ENCODE data around the gene SIX4. TPM values are rescaled to one million over a fixed set of nuclear protein-coding genes. Genes with fewer than 3 reads are reported as not detected.

SIX4 gene
- total and polyA plus RNA-seq, 10 of the 15 experiments (the other 5 are each of a cell fraction or from before 2014, with no cell fraction given) = 0.04 to 0.26 (median 0.06) TPM; not detected in 5

DNA sequence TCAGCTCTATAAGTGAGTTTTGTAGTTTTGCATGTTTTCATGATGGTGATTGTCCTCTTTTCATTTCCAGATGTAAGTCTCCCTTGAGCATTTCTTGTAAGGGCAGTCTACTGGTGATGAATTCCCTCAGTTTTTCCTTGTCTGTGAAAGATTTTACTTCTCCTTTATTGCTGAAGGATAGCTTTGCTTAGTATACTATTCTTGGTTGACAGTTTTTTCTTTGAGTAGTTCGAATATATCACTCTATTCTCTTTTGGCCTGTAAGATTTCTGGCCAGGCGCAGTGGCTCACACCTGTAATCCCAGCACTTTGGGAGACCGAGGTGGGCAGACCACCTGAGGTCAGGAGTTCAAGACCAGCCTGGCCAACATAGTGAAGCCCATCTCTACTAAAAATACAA, 23.6 kb downstream of the SIX4 start:
- ChIA-PET POLR2A (no interaction called here), CTCF (no interaction called here), RAD21 (ENCODE audit: unreplicated experiment) (no interaction called here), SMC1A (ENCODE audit: uncharacterized antibody, unreplicated experiment) (interaction anchor here (0.6 kb wide), 1 partner anchor 1280 kb away, joined by 4 read pairs; no protein-coding TSS in a partner anchor)
- H3K27ac ChIP-seq (ENCODE audit: control insufficient read depth, insufficient read depth) = no peak overlapping the region
- H3K36me3 ChIP-seq (ENCODE audit: control insufficient read depth in 2 of 2, insufficient read depth in 2 of 2, low read length in 1 of 2) = no peaks in the 10 kb centered on the region
- H4K20me1 ChIP-seq (ENCODE audit: control insufficient read depth, insufficient read depth) = no peaks in the 10 kb centered on the region
- no peak overlapping the region for H3K9ac ChIP-seq (ENCODE audit: control insufficient read depth, insufficient read depth, low read length)
- no peaks in the 10 kb centered on the region; the same call in 2 of the 3 replicates for H3K9me3 ChIP-seq (replicated peaks; ENCODE audit: control insufficient read depth, insufficient read depth, low read length)
- no peak overlapping the region for H3K4me3 ChIP-seq
- no peaks in the 10 kb centered on the region for H3K79me2 ChIP-seq (ENCODE audit: control insufficient read depth, insufficient read depth, low read length)
- H3K4me2 ChIP-seq (ENCODE audit: control insufficient read depth, insufficient read depth) = no peak overlapping the region
- no peak for DNase-seq (ENCODE audit: low read depth, low spot score)
- H3K4me1 ChIP-seq (ENCODE audit: control insufficient read depth, insufficient read depth, low read length) = no peaks in the 10 kb centered on the region
- H2AFZ ChIP-seq (ENCODE audit: control insufficient read depth, low read depth, low read length) = no peak overlapping the region
- in situ Hi-C loops (cut with MboI) = no loop called here
- BruUV-seq (replicated peaks) = no TSS peak
- no peak for ATAC-seq
- intact Hi-C loops (cut with micrococcal nuclease; ENCODE audit: unreplicated experiment) = no loop called here
- no peak for FAIRE-seq
- no peaks in the 10 kb centered on the region for H3K27me3 ChIP-seq (replicated peaks in 1 of 2; ENCODE audit: control insufficient read depth in 2 of 2, insufficient read depth in 2 of 2, low read length in 1 of 2)
- 48% methylated on average over 3 of the region's 3 CpGs for WGBS (ENCODE audit: insufficient coverage, insufficient replicate concordance, low lambda C conversion rate, missing lambda C conversion rate)
- TF ChIP-seq RELA (IDR thresholded peaks at IDR 0.05; ENCODE audit: borderline replicate concordance, partially characterized antibody) (no peak), YY1 (IDR thresholded peaks at IDR 0.05; ENCODE audit: low read depth, low read length) (no peak), RUNX3 (IDR thresholded peaks at IDR 0.05; ENCODE audit: low read length) (no peak), MYB (IDR thresholded peaks at IDR 0.05; ENCODE audit: borderline replicate concordance, low read depth, low read length) (no peak), SMAD1 (IDR thresholded peaks at IDR 0.05; ENCODE audit: low read depth, partially characterized antibody) (no peak), RFX5 (IDR thresholded peaks at IDR 0.05; ENCODE audit: low read depth, low read length) (no peak), MTA2 (IDR thresholded peaks at IDR 0.05; ENCODE audit: low read depth) (no peak), ZNF207 (IDR thresholded peaks at IDR 0.05; ENCODE audit: borderline replicate concordance) (no peak), HCFC1 (IDR thresholded peaks at IDR 0.05; ENCODE audit: low read length) (no peak)
- TF ChIP-seq, protein P1, sequence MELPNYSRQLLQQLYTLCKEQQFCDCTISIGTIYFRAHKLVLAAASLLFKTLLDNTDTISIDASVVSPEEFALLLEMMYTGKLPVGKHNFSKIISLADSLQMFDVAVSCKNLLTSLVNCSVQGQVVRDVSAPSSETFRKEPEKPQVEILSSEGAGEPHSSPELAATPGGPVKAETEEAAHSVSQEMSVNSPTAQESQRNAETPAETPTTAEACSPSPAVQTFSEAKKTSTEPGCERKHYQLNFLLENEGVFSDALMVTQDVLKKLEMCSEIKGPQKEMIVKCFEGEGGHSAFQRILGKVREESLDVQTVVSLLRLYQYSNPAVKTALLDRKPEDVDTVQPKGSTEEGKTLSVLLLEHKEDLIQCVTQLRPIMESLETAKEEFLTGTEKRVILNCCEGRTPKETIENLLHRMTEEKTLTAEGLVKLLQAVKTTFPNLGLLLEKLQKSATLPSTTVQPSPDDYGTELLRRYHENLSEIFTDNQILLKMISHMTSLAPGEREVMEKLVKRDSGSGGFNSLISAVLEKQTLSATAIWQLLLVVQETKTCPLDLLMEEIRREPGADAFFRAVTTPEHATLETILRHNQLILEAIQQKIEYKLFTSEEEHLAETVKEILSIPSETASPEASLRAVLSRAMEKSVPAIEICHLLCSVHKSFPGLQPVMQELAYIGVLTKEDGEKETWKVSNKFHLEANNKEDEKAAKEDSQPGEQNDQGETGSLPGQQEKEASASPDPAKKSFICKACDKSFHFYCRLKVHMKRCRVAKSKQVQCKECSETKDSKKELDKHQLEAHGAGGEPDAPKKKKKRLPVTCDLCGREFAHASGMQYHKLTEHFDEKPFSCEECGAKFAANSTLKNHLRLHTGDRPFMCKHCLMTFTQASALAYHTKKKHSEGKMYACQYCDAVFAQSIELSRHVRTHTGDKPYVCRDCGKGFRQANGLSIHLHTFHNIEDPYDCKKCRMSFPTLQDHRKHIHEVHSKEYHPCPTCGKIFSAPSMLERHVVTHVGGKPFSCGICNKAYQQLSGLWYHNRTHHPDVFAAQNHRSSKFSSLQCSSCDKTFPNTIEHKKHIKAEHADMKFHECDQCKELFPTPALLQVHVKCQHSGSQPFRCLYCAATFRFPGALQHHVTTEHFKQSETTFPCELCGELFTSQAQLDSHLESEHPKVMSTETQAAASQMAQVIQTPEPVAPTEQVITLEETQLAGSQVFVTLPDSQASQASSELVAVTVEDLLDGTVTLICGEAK (IDR thresholded peaks at IDR 0.05; ENCODE audit: borderline replicate concordance) = no peak
- TF ChIP-seq, protein P2, sequence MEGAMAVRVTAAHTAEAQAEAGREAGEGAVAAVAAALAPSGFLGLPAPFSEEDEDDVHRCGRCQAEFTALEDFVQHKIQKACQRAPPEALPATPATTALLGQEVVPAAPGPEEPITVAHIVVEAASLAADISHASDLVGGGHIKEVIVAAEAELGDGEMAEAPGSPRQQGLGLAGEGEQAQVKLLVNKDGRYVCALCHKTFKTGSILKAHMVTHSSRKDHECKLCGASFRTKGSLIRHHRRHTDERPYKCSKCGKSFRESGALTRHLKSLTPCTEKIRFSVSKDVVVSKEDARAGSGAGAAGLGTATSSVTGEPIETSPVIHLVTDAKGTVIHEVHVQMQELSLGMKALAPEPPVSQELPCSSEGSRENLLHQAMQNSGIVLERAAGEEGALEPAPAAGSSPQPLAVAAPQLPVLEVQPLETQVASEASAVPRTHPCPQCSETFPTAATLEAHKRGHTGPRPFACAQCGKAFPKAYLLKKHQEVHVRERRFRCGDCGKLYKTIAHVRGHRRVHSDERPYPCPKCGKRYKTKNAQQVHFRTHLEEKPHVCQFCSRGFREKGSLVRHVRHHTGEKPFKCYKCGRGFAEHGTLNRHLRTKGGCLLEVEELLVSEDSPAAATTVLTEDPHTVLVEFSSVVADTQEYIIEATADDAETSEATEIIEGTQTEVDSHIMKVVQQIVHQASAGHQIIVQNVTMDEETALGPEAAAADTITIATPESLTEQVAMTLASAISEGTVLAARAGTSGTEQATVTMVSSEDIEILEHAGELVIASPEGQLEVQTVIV (IDR thresholded peaks at IDR 0.05; ENCODE audit: borderline replicate concordance, partially characterized antibody) = no peak
- TF ChIP-seq, protein P3, sequence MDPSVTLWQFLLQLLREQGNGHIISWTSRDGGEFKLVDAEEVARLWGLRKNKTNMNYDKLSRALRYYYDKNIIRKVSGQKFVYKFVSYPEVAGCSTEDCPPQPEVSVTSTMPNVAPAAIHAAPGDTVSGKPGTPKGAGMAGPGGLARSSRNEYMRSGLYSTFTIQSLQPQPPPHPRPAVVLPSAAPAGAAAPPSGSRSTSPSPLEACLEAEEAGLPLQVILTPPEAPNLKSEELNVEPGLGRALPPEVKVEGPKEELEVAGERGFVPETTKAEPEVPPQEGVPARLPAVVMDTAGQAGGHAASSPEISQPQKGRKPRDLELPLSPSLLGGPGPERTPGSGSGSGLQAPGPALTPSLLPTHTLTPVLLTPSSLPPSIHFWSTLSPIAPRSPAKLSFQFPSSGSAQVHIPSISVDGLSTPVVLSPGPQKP (IDR thresholded peaks at IDR 0.05; ENCODE audit: low read depth, low read length) = no peak
- TF ChIP-seq, protein P4, sequence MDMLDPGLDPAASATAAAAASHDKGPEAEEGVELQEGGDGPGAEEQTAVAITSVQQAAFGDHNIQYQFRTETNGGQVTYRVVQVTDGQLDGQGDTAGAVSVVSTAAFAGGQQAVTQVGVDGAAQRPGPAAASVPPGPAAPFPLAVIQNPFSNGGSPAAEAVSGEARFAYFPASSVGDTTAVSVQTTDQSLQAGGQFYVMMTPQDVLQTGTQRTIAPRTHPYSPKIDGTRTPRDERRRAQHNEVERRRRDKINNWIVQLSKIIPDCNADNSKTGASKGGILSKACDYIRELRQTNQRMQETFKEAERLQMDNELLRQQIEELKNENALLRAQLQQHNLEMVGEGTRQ (IDR thresholded peaks at IDR 0.05; ENCODE audit: borderline replicate concordance, low read depth, low read length) = no peak

Data from GM12878 (cell line).